Body of pancreas (tissue), 4 donors: Measurements from ENCODE around the gene KCNK17. TPM values are rescaled to one million over a fixed set of nuclear protein-coding genes. Genes with fewer than 3 reads are reported as not detected.

Experiments used
- ATAC-seq: fragments of 150-250 bp; one replicate; pipeline ENCODE4 v1.9.1; 2016
- DNase-seq, 4 donors: peaks; one replicate each; pipeline ENCODE4 v3.0.0-alpha.2; 2019
- H3K27ac ChIP-seq, 4 donors: fragments of 200-600 bp; sonication (generic); 1 replicate in 3 of 4; 2 replicates in 1 of 4; pipeline versions ENCODE4 v1.5.1 to v1.6.1; 2016 to 2019; ENCODE audit warnings: mild to moderate bottlenecking in 1 of 4, mixed read lengths in 1 of 4, moderate library complexity in 1 of 4
- H3K27me3 ChIP-seq, 2 donors: fragments of 200-600 bp; sonication (generic); one replicate each; pipeline ENCODE4 v1.6.0; 2016; ENCODE audit warnings: mild to moderate bottlenecking in 1 of 2
- H3K36me3 ChIP-seq, 2 donors: fragments of 200-600 bp; sonication (generic); replicated peaks in 1 of 2; 2 replicates each; pipeline ENCODE4 v1.5.1; 2016; ENCODE audit warnings: low read depth in 2 of 2; ENCODE audit not compliant: insufficient read depth in 1 of 2
- H3K4me1 ChIP-seq: fragments of 200-600 bp; sonication (generic); one replicate; pipeline ENCODE4 v1.6.0; 2016
- H3K4me3 ChIP-seq, 2 donors: fragments of 200-600 bp; sonication (generic); 1 replicate in 1 of 2; 2 replicates in 1 of 2; pipeline ENCODE4 v1.5.1; 2016 to 2019
- H3K9me3 ChIP-seq, 3 donors: fragments of 200-600 bp; sonication (generic); 1 replicate in 2 of 3; 2 replicates in 1 of 3; pipeline ENCODE4 v1.5.1; 2016
- CTCF ChIP-seq, 7 experiments: fragments of 450-650 bp in 4 of 7; fragments of 200-600 bp in 3 of 7; sonication (generic) in 3 of 7; IDR thresholded peaks; one replicate each; pipeline ENCODE4 v1.5.1; 2016 to 2019; ENCODE audit warnings: antibody characterized with exemption in 7 of 7
- POLR2A ChIP-seq, 3 donors: fragments of 450-650 bp; IDR thresholded peaks; one replicate each; pipeline ENCODE4 v1.6.1; 2016; ENCODE audit warnings: antibody characterized with exemption in 3 of 3, mild to moderate bottlenecking in 2 of 3
- WGBS, 2 donors: methylation state at CpG; one replicate each; pipeline ENCODE4 v1.1.5; 2017; 5-methylcytosine and 5-hydroxymethylcytosine counted together
- intact Hi-C: fragments of 100-400 bp; cut with DNase I; formaldehyde crosslinking; loops from one replicate; pipeline ENCODE4 v1.15.1; 2023
- total RNA-seq, 2 donors: library from RNA; depleted of rRNA; stranded (reverse); fragments of >200 nt; gene quantifications; one replicate each; pipeline ENCODE4 v1.1.0, GENCODE V29; 2016

Gene KCNK17
- total RNA-seq, 2 donors from 2014 or later: 1.6 to 2.3 TPM

DNA sequence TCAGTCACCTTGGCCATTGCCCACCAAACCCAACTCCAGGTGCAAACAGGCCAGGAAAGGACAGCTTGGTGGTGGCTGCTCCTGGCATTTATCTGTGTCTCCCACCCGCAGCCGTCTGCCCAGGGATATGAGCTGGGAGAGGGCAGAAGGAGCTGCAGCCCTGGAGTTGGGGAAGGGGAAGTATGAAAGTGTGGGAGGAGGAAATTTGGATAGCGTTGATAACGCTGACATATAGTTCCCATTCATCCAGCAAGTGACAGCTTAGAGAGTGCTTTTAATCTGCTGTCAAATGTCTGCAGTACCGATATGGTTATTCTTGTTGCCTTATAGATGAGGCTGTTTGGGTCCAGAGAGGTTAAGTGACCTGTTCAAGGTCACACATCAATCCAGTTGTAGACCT, 7.5 kb upstream of the KCNK17 start:
- WGBS, 2 donors: 68 to 71% methylated on average over 5 of the region's 5 CpGs
- Histone ChIP-seq H3K4me1 (peaks cover 5% of the 10 kb centered on the region), H3K27me3 (no peaks in the 10 kb centered on the region), H3K4me3 (no peak overlapping the region), H3K27ac (no peak overlapping the region), H3K9me3 (no peaks in the 10 kb centered on the region), H3K36me3 (no peaks in the 10 kb centered on the region)
- no peak for DNase-seq
- TF ChIP-seq CTCF (IDR thresholded peaks at IDR 0.05) (no peak), POLR2A (IDR thresholded peaks at IDR 0.05) (no peak)
- ATAC-seq: no peak
- intact Hi-C loops: no loop called here

DNA sequence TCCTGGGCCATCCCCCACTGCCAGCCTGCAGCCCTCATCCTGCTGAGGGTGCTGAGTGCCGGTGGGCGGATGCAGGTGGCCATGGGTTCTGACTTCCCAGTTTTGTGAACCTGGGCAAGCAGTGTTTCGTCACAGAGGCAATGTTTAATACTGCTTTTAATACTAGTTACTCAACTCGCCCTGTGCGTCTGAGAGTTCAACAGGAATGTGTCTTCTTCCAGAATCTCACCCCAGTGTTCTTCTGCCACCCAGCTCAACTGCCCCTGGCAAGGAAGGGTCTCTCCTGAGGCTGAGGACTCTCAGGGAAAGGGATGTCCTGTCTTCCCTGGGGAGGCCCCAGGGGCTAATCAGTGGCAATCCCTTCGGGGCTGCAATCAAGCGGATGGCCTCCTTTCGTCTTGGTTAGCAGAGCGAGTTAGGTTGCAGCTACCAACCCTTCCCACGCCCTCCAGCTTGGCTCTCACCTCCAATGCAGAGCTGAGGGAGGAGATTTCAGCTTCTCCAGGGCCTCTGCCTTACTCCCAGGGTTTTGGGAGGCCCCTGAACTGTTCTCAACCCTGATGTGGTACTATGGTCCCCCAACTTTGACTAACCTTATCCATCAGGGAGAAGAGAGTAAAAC, 6.3 kb upstream of the KCNK17 start:
- no peak overlapping the region for H3K4me3 ChIP-seq
- 55 to 93% methylated on average over 3 to 10 of the region's 10 CpGs for WGBS, 2 donors
- TF ChIP-seq CTCF (IDR thresholded peaks at IDR 0.05) (no peak), POLR2A (IDR thresholded peaks at IDR 0.05) (no peak)
- H3K4me1 ChIP-seq: peaks cover 5% of the 10 kb centered on the region
- no peaks in the 10 kb centered on the region for H3K36me3 ChIP-seq
- H3K27me3 ChIP-seq: no peaks in the 10 kb centered on the region
- no peaks in the 10 kb centered on the region for H3K9me3 ChIP-seq
- intact Hi-C loops: no loop called here
- ATAC-seq: peak; percentile 40
- DNase-seq: no peak
- H3K27ac ChIP-seq: peak overlapping the region in 1 of 4 donors; percentile 44

DNA sequence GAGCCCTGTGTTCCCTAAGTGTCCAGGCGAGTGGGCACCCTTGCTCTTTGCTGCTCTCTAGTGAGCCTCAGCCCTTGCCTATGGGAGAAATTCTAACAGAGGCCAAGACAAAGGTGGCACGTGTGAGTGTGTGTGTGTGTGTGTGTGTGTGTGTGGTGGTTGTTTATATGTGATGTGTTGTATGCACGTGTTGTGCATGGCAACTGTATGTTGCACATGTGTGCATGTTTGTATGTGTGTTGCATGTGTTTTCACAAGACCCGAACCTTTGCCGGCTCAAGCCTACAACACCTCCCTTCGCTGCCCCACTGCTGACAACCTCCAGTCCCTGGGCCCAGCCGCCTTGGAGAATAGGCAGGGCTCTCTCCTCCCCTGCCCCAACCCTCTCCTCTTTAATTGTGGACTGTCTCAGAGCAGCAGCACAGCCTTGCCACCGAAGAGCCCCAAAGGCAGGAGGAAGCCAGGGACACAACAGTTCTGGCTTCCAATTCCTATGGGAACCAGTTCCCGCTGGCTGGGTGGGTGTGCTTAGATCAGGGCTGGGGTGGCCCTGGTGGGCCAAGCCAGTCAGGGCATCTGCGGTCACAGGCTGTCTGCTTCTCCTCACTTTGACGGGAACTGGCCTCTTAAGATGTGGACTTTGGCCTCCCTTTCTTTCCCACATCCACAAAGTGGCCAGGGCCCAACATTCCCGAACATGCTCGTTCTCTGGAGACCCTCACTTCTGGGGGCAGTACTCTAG, 5.6 kb upstream of the KCNK17 start:
- no peaks in the 10 kb centered on the region for H3K36me3 ChIP-seq
- WGBS, 2 donors: 55 to 62% methylated on average over 9 to 13 of the region's 13 CpGs
- H3K4me3 ChIP-seq: no peak overlapping the region
- TF ChIP-seq CTCF (IDR thresholded peaks at IDR 0.05) (no peak), POLR2A (IDR thresholded peaks at IDR 0.05) (no peak)
- ATAC-seq (peak; percentile 36), DNase-seq (no peak)
- peaks cover 5% of the 10 kb centered on the region for H3K4me1 ChIP-seq
- H3K9me3 ChIP-seq: no peaks in the 10 kb centered on the region
- no peaks in the 10 kb centered on the region for H3K27me3 ChIP-seq
- intact Hi-C loops: loop anchor here (10.0 kb wide), 1 partner anchor 445 kb away; no protein-coding TSS in a partner anchor
- peak overlapping the region in 1 of 4 donors; percentile 44 for H3K27ac ChIP-seq

DNA sequence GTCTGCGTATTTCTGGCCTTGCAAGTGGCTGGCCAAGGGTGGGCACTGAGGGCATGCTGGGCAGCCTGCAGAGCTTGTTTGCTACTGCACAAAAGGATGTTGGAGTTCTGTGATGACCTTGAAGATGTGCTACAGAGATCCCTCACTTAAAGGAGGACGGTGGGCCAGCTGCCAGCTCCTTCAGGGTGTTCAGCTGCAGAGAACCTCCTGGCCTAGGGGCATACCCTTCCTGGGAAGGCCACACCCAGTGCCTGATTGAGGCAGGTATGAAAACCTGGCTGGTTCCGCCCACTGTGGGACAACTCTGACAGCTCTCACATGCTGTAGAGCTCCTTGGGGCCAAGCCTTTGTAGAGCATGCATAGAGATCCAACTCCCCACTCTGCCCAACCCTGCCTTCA, 3.0 kb upstream of the KCNK17 start:
- TF ChIP-seq CTCF (IDR thresholded peaks at IDR 0.05) (no peak), POLR2A (IDR thresholded peaks at IDR 0.05) (no peak)
- Histone ChIP-seq H3K27ac (no peak overlapping the region), H3K4me3 (no peak overlapping the region), H3K4me1 (peaks cover 23% of the 10 kb centered on the region), H3K9me3 (no peaks in the 10 kb centered on the region), H3K27me3 (peaks cover 0 to 4% of the 10 kb centered on the region in 2 donors), H3K36me3 (no peaks in the 10 kb centered on the region)
- intact Hi-C loops: loop anchor here (10.0 kb wide), 1 partner anchor 442 kb away; no protein-coding TSS in a partner anchor
- 79 to 94% methylated on average over 2 to 3 of the region's 3 CpGs for WGBS, 2 donors
- ATAC-seq (no peak), DNase-seq (no peak)
